GM19438 (cell line): Measurements from ENCODE around the gene EHBP1.
"Not testable (repeated sequence)": the region's sequence is repeated elsewhere in the genome, so short reads cannot be mapped to it uniquely, and the experiment has no call there.

Experiments used
- ATAC-seq: cut with Tn5 transposase; IDR thresholded peaks from one replicate; pipeline ENCODE4 v1.9.1; 2021; ENCODE audit warnings: low read depth; ENCODE audit not compliant: unreplicated experiment

The EHBP1 gene

DNA sequence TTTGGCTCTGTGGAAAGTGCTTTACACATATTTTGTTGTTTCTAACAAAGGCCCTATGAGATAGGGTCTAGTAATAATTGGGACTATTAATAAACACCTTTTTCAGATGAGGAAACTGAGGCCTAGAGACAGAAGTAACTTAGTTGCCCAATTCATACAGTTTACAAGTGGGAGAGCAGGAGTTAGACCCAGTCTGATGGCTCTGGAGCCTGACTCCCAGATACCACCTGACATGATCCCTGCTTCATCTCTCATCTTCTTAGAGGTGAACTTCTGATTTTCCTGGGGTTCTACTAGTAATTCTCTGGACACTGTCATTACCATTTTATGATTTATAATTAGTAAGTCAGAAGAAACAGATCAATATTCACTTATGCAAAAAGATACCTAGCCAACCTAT, 296.1 kb downstream of the EHBP1 start:
- ATAC-seq = no peak

DNA sequence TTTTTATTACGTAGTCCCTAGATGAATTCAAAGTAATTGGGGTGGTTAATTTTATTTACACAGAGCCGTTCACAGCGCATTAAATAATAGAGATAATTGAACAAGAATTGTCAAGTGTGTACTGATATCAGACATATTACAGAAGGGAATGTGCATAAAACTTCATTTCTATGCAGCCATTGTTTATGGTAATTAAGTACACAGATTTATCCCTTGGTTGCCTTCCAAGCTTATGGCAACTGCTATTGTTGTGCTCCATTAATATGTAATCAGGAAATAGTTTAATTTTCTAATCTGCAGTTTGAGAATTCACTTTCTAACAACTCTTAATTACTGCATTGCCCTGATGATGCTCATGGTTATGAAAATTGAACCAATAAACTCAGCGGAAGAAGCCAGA, 297.8 kb downstream of the EHBP1 start:
- ATAC-seq = no peak

DNA sequence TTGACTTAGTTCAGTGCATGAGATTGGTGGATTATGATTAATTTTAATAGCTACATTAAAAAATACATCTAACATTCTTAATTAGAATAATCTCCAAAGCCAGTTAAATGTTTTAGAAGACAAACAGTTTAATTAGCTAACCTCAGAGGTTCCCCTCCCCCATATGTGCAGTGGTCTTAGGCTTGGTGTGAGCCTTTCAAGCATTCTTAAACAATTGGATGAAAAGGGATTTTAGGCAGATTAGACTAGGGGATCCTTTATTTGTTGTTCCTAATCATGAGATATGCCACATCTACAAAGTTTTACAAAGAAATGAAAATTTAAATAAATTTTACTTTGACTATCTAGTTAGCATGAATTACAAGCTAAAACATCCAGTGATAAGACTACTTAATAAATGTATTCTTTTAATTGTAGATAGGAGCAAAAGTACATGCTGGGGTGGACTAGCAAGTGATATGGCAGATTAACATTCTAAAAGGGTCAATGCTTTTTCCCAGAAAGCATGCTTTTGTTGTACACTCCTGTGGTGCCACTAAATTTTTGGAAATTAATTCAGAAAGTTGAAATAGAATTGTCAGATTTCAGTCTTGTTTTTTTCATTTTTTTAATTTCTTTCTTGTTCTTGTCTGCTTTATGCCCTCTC, 302.4 kb downstream of the EHBP1 start:
- no peak for ATAC-seq

DNA sequence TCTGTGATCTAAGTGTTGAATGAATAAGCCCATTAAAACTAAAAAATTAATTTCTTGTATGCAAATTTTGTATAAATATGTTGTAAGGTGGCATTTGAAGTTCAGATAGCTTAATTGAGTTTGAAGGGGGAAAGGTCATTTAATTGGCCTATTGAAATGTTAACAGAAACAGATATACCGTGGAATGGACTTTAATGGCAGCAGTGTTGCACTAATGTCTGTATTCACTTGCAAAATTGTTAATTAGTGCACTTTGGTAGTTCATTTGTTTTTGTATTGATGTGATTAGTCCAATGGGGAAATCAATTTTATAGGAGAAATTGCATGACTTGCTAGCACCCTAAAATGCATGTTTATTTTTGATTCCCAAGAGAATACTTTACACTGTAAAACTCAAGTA, 303.3 kb downstream of the EHBP1 start:
- no peak for ATAC-seq

DNA sequence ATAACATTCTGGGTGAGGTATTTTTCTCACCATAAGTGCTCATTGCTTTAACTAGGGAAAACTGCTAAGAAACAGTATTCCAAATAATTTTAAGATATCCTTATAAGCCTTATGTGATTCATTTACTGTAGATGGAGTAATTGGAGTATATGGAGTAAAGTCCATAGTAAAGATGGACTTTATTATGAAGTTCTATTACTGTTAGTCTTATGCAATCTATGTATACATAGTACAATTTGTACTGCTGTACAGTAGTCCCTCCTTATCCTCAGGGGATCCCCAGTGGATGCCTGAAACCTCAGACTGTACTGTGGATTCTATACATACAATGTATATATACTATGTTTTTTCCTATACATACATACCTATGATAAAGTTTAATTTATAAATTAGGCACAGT, 304.0 kb downstream of the EHBP1 start:
- ATAC-seq = no peak

DNA sequence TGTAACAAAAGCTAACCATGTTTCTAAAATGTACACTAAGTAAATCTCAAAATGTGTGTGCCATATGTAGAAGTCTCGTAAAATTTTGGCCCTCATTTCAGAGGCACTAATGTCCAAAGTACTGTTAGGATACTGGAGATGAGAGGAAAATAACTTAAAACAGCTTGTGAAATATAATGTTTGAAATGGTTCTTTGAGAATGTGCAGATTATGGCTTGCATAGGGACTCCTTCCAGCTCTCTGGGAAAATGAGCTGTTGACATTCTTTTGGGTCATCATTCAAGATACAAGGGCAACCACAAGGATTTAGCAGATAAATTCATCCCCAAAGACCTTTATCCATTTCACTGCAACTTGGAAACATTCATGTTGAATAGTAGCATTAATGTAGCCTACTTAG, 307.0 kb downstream of the EHBP1 start:
- no peak for ATAC-seq

DNA sequence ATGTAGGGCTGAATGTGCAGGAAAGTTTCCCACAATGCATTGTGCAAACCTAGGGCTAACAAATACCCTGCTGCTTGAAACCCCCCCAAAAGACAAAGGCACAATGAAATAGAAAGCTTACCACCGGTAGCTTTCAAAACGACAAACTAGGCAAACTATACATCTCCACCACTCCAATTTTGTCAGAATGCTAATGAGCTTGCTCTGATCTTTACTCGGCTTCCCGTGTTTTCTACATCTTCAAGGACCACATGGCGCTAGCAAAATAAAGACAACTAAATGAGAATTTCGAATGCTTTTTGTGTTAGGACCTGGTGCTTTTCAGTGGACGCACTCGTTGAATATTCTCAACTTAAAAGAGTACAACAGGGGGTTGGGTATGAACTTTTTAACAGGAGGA, 307.9 kb downstream of the EHBP1 start:
- ATAC-seq = no peak

DNA sequence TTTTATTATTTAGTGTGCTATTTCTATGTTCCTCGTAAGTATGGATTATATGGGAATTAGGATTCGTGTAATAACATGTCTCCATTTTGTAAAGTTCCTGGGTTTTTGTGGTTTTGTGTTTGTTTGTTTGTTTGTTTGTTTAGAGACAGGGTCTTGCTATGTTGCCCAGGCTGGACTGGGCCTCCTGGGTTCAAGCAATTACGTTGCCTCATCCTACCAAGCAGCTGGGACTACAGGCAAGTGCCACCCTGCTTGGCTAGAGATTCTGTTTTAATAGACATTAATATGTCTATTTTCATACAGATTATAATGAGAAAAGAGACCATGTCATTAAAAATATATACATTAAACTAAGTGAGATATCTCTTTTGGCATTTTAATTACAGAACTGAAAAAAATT, 309.9 kb downstream of the EHBP1 start:
- ATAC-seq = no peak

DNA sequence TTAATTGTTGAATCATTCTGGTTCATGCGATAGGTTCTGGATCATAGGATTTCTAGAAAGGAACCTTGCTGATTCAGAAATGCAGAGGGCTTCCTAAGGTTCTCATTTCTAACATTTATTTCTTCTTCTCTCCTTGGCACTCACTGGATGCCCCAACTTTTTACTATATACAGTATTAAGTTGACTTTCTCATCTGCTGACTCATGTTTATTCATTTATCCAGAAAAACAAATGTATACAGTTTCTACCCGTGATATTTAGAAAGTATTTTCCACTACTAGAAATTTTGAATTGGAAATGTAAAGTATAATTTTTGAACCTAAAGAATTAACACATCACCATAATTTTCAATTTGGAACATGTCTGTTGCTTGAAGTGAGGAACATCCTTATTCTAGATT, 312.9 kb downstream of the EHBP1 start:
- no peak for ATAC-seq

DNA sequence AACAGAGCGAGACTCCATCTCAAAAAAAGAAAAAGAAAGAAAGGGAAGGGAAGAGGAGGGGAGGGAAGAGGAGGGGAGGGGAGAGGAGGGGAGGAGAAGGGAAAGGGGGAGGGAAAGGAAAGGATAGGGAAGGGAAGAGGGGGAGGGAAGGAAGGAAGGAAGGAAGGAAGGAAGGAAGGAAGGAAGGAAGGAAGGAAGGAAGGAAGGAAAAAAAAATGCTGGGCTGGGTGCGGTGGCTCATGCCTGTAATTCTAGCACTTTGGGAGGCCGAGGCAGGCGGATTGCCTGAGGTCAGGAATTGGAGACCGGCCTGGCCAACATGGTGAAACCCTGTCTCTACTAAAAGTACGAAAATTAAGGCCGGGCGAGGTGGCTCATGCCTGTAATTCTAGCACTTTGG, 314.2 kb downstream of the EHBP1 start:
- not testable (repeated sequence) for ATAC-seq

DNA sequence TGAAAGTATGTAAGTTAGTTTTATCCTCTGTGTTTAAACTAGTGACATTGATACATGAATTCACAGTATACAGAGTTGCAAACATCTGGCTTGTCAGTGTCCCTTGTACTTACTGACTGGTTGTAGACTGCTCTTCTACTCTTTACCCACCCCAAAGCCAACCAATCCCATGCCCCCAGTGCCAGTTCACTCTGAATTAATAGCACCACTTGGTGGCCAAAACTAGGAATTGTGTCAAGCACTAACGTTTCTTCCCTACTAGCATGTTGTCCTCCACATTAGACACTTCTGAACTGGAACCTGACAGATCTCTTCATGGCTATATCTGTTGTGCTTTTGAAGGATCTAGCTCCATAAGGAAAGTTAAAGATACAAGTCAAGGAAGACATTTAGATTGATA, 317.9 kb downstream of the EHBP1 start:
- no peak for ATAC-seq

DNA sequence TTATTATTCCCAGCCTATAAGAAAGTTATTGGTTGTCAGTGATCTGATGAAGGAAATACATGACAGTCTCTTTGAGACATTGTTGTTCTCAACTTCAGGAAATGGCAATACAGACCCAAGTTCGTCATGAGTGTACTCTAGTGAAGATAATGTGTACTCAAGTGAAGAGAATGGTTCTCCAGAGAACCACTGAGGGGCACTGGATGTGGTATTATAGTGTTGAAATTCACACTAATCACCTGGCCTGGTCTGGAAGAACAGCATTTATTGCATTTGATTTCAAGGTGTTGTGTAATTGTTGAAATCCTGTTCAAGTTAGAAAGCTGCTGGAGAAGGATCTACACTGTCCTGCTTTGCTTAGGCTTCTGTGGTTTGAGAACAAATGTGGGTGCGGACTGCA, 321.7 kb downstream of the EHBP1 start:
- no peak for ATAC-seq

DNA sequence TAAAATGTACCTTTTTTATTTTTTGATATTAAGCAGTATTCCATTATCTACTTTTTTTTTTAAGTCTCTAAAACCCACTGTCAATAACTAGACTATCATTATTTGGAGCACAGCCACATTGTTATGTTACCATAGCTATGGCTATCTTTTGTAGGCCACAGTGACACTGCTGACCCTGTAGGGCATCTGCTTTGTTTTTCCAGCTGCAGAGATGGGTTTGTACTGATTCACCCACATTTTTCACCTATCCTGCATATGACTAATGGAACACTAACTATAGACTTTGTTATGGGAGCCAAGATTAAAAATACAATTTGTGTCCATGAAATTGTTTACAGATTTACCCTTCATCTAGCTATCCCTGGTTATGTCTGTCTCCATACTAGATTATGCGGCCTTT, 323.5 kb downstream of the EHBP1 start:
- no peak for ATAC-seq

DNA sequence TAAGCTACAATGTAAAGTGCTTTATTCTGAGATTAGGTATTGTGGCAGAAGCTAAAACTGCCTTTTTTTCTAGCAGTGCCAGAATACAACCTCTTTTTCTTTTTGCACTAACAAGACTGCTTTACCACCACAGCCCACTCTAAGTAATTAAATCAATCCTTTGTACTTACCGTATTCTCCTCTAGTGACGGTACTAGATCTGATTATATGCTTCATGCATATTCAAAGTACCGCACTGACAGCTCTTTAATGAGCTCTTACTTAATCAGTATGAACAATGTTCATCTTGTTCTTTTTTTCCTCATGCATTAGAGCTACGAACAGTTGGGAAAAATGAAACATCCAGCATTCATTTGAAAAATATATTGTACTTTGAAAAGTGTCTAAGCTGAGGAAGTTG, 329.0 kb downstream of the EHBP1 start:
- ATAC-seq = no peak

DNA sequence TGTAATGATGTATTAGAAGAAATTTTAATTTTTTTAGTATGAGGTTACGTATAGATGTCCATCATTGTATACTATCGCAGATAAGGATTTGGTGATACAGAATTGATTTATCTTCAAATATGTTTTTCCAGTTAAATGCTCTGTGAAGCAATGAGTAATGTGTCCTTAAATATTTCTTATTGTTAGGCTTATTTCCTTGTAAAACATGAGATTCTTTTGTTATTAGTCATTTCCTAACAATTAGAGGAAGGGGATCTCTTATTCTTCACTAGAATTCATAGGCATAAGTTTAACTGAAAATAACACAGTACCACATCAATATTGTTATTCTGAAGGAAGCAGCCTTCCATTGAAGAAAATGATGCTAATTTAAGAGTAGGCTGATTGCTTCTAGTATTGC, 329.7 kb downstream of the EHBP1 start:
- ATAC-seq = no peak

DNA sequence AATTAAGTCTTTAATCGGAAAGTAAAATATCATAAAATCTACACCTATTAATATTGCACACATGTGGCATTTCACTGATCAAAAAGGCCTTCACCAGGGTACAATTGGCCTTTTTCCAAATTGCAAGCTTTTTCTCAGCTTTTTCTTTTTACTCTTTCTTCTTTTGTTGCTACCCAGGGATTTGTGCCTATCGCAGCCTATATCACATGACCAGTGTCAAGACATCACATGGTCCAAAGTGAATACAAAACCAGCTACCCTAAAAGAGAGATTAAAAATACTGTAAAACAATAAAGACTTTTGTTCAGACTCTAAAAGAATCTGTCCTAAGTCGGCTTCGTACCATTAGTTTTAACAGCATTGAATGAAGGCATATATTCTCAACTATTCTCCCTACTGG, 330.1 kb downstream of the EHBP1 start:
- no peak for ATAC-seq

DNA sequence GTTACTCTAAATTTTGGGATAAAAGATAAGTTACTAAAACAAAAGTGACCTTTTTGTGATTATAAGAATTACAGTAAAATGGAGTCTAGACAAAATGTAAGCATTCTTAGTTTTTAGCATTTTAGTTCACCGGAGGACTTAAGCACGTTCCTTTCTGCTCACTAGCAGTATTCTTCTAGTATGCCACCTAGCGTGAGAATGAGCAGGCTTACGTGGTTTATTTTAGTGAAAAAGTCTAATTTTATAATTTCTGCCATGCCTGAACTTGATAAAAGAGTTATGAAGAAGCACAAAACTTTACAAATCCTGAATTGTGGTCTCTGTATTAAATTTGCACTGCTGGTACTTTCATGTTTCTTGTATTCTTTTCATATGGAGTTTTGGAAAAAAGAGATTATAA, 332.5 kb downstream of the EHBP1 start:
- ATAC-seq = no peak

DNA sequence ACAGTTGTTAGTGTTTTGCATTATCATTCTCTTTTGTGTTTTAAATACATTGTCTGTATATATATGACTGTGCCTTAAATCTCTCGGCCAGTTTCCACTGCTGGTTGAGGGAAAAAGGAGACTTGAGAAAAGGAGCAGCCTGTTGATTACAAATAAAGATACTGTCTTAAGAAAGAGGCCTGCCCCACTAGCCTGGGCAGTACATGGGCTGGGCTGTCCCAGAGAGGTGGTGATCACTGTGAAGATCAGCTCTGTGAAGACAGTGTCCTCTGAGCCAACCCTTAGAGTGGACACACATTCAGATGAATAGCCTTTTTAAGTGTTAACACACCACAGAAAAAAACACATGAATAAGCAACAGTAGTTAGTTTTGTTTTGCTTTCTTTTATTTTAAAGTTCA, 335.1 kb downstream of the EHBP1 start:
- ATAC-seq = no peak

DNA sequence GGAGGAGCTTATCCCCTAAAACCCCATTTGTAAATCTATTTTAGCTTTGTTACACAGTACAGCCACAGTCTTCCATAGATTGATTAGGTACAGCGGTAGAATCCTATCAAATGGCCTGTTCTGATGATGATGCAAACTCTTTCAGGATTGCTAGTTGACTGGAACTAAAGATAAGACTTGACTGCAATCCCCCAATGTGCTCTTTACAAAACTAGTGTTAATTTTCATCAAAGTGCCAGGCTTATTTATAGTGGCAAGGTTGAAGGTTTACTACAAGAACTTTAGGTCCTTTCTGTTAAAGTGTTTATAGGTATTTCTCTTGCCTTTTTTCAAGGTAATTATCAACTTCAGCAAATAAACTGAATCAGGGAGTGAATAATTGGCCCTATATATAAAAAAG, 336.1 kb downstream of the EHBP1 start:
- no peak for ATAC-seq

DNA sequence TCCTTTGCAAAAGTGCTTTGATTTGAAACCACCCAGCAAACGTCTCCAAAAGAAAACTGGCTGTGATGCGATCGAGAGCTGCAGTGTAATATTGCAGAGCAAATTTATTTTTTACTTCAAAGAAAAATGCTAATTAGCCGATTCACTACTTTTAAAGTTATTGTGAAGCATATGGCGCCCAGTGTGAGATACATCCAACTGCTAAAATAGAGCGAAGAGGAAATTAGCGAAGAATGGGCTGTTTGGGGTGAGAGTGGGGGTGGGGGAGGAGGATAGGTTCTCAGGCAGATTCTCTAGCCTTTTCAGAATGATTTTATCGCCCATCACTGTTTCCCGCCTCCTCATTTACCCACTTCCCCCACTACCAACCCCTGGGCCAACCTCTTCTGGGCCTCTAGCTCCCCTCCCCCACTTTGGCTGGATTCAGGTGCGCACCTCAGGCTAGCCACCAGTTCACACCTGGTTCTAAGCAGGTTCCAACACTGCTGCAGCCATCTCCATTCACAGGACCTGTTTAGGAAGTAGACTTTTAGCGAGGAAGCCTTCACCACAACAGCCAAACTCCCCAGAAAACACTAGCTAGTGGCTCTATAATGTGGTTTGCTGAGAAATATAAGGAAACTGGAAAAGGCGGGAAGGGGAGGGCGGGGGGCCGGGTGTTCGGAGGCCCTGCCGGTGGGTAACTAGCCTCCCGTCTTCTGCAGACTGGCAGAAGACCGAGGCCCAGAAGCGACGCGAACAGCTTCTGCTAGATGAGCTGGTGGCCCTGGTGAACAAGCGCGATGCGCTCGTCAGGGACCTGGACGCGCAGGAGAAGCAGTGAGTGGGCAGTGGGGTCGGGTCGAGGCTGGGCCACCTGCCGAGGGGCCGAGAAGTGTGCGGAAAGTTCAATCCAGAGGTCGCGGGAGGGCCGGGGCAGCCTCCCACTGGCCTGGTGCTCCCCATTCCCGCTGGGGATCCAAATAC, 339.1 kb downstream of the EHBP1 start:
- ATAC-seq = no peak

DNA sequence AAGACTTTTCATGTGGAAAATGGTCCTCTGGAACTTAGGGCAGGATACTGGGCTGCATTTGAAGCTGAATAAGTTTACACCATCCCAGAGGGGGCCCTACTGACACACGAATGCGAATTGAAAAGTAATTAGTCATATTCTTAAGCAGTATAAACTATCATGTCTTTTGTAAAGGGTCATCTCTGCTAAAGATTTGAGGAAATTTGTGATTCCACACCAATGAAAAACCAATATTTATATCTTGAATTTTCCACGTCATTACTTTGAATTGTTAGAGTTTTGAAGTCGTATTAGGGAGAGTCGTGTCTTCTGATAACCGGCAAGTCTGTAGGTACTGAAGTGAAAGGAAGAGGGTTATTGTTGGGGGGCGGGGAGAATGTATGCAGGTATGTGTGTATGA, 341.0 kb downstream of the EHBP1 start:
- no peak for ATAC-seq

DNA sequence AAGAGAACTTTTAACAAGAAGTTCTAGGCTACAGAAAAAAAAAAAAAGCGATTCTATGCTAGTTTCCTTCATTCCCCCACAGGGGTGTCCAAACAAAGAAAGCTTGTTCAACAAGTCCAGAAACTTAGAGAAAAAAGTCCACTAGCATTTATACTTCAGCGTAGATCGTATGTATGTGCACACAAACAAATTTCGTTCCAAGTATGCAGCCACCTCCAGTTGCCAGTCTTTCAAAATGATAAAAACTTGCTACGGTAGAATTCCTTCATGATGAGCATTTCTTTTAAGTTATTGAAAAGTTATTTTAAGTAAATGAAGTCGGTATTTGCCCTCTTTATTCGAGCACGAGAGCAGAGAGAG, 341.4 kb downstream of the EHBP1 start:
- no peak for ATAC-seq
